OCI-LY1 (cell line): ENCODE data around the gene SH3PXD2A.

Source experiments
- EZH2 ChIP-seq: fragments of 200-600 bp; sonication (generic), shearing (Covaris generic); IDR thresholded peaks from 2 replicates; pipeline ENCODE4 v1.8.0; 2017; ENCODE audit warnings: borderline replicate concordance, mixed run types, mild to moderate bottlenecking, antibody characterized with exemption, low read length, moderate library complexity, mixed read lengths
- TF ChIP-seq, protein P1 (sequence below): fragments of 200-600 bp; sonication (generic), shearing (Covaris generic); IDR thresholded peaks from 2 replicates; pipeline ENCODE4 v1.5.1; 2017; ENCODE audit warnings: mild to moderate bottlenecking, antibody characterized with exemption, low read length, moderate library complexity, mixed read lengths

DNA sequence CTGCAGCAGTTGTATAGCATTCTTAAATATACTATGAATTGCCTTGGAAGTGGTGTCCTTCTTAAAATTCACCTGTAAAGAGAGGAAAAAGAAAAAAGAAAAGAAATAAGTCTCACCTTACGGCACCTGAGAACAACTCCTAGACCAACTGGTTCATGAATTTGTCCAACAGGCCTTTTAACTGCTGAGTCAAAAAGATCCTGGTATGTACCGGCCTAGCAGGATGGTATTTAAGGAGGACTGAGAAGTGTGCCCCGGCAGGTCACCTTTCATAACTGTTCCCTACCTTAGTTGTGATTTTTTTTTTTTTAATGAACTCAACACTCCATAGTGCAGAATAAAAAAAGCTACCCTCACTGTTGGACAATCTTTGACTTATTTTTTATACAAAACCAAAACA is 36.8 kb upstream of the SH3PXD2A start:
- TF ChIP-seq, protein P1, sequence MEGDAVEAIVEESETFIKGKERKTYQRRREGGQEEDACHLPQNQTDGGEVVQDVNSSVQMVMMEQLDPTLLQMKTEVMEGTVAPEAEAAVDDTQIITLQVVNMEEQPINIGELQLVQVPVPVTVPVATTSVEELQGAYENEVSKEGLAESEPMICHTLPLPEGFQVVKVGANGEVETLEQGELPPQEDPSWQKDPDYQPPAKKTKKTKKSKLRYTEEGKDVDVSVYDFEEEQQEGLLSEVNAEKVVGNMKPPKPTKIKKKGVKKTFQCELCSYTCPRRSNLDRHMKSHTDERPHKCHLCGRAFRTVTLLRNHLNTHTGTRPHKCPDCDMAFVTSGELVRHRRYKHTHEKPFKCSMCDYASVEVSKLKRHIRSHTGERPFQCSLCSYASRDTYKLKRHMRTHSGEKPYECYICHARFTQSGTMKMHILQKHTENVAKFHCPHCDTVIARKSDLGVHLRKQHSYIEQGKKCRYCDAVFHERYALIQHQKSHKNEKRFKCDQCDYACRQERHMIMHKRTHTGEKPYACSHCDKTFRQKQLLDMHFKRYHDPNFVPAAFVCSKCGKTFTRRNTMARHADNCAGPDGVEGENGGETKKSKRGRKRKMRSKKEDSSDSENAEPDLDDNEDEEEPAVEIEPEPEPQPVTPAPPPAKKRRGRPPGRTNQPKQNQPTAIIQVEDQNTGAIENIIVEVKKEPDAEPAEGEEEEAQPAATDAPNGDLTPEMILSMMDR = no peak
- TF ChIP-seq EZH2 = no peak
